HG03378 (cell line): Measurements from ENCODE around the gene BRICD5.

Source experiments
- ATAC-seq: cut with Tn5 transposase; IDR thresholded peaks from one replicate; pipeline ENCODE4 v1.9.1; 2021; ENCODE audit warnings: mild to moderate bottlenecking, moderate library complexity; ENCODE audit not compliant: unreplicated experiment

The BRICD5 gene

DNA sequence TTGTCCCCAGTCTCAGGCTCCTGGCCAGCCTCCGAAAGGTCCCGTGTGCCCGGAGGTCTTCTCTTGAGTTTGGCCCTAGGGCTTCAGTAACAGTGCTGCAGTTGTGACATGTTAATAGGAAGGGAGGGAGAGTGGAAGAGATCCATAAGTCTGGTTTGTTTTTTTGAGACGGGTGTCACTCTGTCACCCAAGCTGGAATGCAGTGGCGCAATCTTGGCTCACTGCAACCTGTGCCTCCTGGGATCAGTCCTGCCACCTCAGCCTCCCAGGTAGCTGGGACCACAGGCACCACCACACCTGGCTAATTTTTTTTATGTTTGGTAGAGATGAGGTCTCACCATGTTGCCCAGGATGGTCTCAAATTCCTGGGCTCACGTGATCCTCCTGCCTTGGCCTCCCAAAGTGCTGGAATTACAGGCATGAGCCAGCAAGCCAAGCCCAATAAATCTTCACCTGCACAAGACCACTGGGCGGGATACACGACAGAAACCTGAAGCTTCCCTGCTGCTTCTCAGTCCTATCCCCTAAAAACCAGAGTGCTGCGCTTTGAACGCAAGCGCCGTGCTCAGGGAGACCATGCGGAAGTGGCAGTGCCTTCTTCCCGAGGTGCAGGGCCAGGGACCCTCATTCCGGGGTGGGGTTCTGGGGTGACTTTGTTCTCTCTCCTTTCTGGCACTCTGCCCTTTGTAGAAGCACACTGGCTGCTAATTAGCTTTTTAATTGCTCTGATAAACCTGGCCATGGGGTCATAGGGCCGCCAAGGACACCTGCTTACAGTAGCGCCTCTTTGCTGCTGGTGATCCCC lies 44.2 kb downstream of the BRICD5 start:
- ATAC-seq, result no peak

DNA sequence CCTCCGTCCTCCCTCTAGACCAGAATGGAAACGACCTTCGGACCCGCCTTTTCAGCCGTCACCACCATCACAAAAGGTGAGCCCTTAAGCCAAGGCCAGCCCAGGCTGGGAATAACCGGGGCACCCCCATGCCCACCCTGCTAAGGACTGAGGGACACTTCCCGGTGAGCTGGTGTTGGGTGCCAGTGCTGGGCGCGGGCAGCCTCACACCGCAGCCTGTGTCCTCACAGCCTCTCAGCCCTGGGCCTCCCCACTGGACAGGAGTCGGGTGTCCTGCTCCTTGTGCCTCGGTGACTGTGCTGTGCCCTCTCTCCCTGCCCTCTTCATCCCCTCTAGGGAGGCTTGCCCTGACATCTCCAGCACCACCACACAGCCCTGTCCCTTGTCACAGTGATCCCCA lies 44.8 kb downstream of the BRICD5 start:
- ATAC-seq, result no peak

DNA sequence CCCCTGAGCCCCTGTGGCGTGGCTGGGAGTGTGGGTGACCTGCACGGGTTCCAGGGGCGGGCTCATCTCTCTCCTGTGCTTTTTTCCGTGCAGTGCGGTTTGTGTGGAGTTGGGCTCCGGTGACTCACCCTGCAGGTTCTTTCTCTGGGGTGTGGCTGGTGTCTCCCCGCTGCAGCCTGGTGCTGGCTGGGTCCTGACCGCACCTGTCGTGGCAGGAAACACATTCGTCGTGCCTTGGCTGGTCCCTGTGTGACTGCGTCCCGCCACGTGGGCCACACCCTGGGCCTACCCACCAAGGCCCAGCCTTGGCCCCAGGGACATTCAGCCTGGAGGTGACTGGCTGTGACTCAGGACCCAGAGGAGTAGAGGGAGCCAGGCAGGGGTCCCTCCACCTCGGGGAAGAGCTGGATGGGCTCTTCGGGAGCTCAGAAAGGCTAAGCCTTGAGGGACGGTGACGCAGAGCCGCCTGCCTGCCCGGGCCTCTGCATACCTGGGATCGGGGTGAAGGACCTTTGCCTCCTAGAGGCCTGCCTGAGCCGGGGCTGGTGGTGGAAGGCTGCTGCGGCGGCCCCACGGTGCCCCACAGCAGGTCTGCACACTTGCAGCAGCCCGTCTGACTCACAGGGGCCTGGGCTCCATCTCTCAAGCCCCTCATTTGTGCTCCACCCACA lies 47.3 kb downstream of the BRICD5 start:
- no peak for ATAC-seq

DNA sequence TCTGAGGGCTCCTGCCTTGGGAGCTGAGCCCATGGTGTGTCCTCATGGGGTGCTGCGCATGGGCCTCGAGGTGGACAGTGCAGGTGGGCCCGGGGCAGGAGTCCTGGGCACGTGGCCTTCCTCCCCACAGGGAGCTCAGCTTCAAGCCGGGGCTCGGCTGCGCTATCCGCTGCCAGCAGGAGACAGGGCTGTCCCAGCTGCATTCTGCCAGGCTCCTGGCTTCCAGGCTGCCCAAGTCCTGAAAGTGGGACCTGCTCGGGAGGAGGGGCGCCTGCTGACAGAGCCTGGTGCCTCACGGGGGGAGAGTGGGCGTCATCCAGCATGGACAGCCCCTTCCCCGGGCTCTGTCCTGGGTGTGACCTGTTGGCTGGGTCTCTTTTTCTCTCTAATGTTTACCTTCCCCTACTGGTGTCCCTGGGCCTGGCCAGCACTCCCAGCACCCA lies 48.0 kb downstream of the BRICD5 start:
- no peak for ATAC-seq

DNA sequence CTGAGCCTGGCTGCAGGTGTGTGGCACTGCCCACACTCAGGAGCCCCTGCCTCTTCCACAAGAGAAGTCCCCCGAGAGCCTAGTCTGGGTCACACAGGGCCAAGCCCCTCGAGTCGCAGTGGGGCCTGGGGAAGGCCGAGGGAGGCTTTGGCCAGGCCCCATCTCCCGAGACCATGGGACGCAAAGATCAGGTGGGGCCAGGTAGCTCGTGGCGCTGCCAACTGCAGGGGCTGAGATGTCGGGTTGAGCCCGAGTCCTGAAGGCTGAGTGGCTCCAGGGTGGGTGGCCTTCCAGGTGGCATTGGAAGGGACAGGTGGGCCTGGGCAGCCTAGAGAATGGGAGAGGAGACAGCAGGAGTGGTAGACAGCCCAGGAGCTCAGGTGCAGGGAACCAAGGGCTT lies 48.8 kb downstream of the BRICD5 start:
- no peak for ATAC-seq

DNA sequence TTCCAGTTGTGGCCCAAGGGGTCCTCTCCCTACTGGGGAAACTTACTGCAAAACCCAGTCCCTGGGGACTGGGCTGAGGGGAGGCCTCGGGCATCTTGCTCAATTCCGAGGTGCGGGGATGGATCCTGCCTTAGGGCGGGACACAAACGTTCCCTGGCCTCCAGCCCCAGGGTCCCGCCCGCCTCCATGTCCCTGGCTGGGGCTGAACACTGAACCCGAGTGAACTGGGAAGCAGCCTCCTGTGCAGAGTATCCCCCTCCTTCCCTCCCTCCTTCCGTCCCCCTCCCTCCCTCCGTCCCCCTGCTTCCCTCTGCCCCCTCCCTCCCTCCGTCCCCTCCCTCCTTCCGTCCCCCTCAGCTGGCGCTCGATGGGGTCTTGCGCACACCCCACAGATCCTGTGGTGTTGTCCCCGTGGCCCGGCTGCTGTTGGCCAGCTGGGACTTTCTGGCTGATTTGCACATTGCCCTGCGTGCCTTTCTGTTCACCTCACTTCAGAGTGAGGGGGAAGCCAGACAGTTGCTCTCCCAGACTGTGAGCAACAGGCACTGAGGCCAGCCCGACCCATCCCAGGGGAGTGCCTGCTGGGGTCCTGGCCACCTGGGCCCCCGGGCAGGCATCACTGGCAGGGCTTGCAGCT lies 49.6 kb downstream of the BRICD5 start:
- no peak for ATAC-seq
